A549 (cell line): ENCODE measurements around the gene WTAP. TPM values are rescaled to one million over a fixed set of nuclear protein-coding genes. Genes with fewer than 3 reads are reported as not detected.

Source experiments
- ATAC-seq, 2 experiments: fragments of 200-7000 bp in 1 of 2; fragments of >200 bp in 1 of 2; cut with Nextera tagmentation in 1 of 2; cut with Tn5 transposase in 1 of 2; 3 replicates each; pipeline versions ENCODE4 v1.8.0 to v1.9.1; 2018 to 2020; ENCODE audit warnings: mild to moderate bottlenecking in 1 of 2, moderate library complexity in 1 of 2
- CTCF ChIA-PET: fragments of 300-600 bp; sonication (Branson Sonifier 250); formaldehyde crosslinking; extraction: SDS; loops from one replicate; lab custom pipeline; 2021; ENCODE audit warnings: antibody characterized with exemption, inconsistent platforms; lab: Yijun Ruan, JAX
- POLR2A ChIA-PET: fragments of 350-600 bp; formaldehyde crosslinking; extraction: SDS; loops from one replicate; lab custom pipeline; 2021; ENCODE audit warnings: antibody characterized with exemption, inconsistent platforms; lab: Yijun Ruan, JAX
- DNase-seq, 2 experiments: peaks; one replicate each; pipeline versions ENCODE4 v3.0.0 to v3.0.0-alpha.2; 2011 to 2016; ENCODE audit warnings: low read depth in 1 of 2, low spot score in 1 of 2
- FAIRE-seq: peaks from 2 replicates; lab custom pipeline; 2011; peaks lifted over from hg19 to GRCh38; lab: Jason Lieb, UNC
- H3K27ac ChIP-seq, 2 experiments: fragments of >200 bp; sonication (Bioruptor Twin); formaldehyde crosslinking; 3 replicates each; pipeline ENCODE4 v1.5.1; 2016 to 2017
- H3K4me1 ChIP-seq: fragments of >200 bp; sonication (Bioruptor Twin); formaldehyde crosslinking; 3 replicates; pipeline ENCODE4 v1.6.1; 2016
- H3K4me2 ChIP-seq: fragments of >200 bp; sonication (Bioruptor Twin); formaldehyde crosslinking; 3 replicates; pipeline ENCODE4 v1.6.1; 2016
- H3K4me3 ChIP-seq: fragments of >200 bp; sonication (Bioruptor Twin); formaldehyde crosslinking; 3 replicates; pipeline ENCODE4 v1.5.1; 2016
- H3K9me3 ChIP-seq: fragments of >200 bp; sonication (Bioruptor Twin); formaldehyde crosslinking; 3 replicates; pipeline ENCODE4 v1.6.1; 2016
- ATOH8 ChIP-seq: fragments of 250-450 bp; sonication (Bioruptor Pico); IDR thresholded peaks from 2 replicates; pipeline ENCODE4 v1.5.0; 2020; ENCODE audit warnings: low read depth, mild to moderate bottlenecking, moderate library complexity
- BCL3 ChIP-seq: fragments of >200 bp; sonication (Bioruptor Twin); formaldehyde crosslinking; IDR thresholded peaks from 3 replicates; pipeline ENCODE4 v1.6.1; 2016
- CHD2 ChIP-seq: fragments of 150-350 bp; IDR thresholded peaks from 2 replicates; pipeline ENCODE4 v1.6.1; 2014; ENCODE audit warnings: low read length; ENCODE audit not compliant: partially characterized antibody
- CHD4 ChIP-seq: fragments of 200-600 bp; sonication (generic); IDR thresholded peaks from 2 replicates; pipeline ENCODE4 v1.6.1; 2016; ENCODE audit warnings: antibody characterized with exemption, mild to moderate bottlenecking, borderline replicate concordance
- CTCF ChIP-seq: fragments of >200 bp; sonication (Bioruptor Twin); formaldehyde crosslinking; IDR thresholded peaks from 3 replicates; pipeline ENCODE4 v1.5.1; 2016
- ELK1 ChIP-seq: fragments of 150-350 bp; IDR thresholded peaks from 2 replicates; pipeline ENCODE4 v1.6.1; 2014; ENCODE audit warnings: low read depth, mild to moderate bottlenecking, low read length
- EP300 ChIP-seq, 2 experiments: fragments of >200 bp; sonication (Bioruptor Twin); formaldehyde crosslinking; IDR thresholded peaks; 2 replicates in 1 of 2; 3 replicates in 1 of 2; pipeline ENCODE4 v1.6.1; 2016 to 2017
- FOSB ChIP-seq: fragments of 250-450 bp; sonication (Bioruptor Pico); IDR thresholded peaks from 2 replicates; pipeline ENCODE4 v1.5.0; 2020; ENCODE audit warnings: mild to moderate bottlenecking, moderate library complexity
- FOSL2 ChIP-seq, 2 experiments: fragments of 450-650 bp in 1 of 2; fragments of >200 bp in 1 of 2; sonication (Bioruptor Twin) in 1 of 2; formaldehyde crosslinking; IDR thresholded peaks; 2 replicates each; pipeline versions ENCODE4 v1.5.0 to v1.6.1; 2016 to 2020; ENCODE audit warnings: mild to moderate bottlenecking in 1 of 2, moderate library complexity in 1 of 2
- FOXS1 ChIP-seq: fragments of 250-450 bp; sonication (Bioruptor Pico); IDR thresholded peaks from 2 replicates; pipeline ENCODE4 v1.5.0; 2020; ENCODE audit warnings: mild to moderate bottlenecking, moderate library complexity
- GATA3 ChIP-seq: IDR thresholded peaks from 2 replicates; pipeline ENCODE4 v1.6.1; 2012; ENCODE audit warnings: borderline replicate concordance
- HDAC2 ChIP-seq: fragments of 200-600 bp; sonication (generic); IDR thresholded peaks from 2 replicates; pipeline ENCODE4 v1.6.1; 2016
- HOXA7 ChIP-seq: fragments of 250-450 bp; sonication (Bioruptor Pico); IDR thresholded peaks from 2 replicates; pipeline ENCODE4 v1.5.0; 2020; ENCODE audit warnings: mild to moderate bottlenecking, moderate library complexity
- HOXB13 ChIP-seq: fragments of 250-450 bp; sonication (Bioruptor Pico); IDR thresholded peaks from 2 replicates; pipeline ENCODE4 v1.5.0; 2020; ENCODE audit warnings: low read depth, mild to moderate bottlenecking, moderate library complexity
- HOXB5 ChIP-seq: fragments of 250-450 bp; sonication (Bioruptor Pico); IDR thresholded peaks from 2 replicates; pipeline ENCODE4 v1.5.0; 2020; ENCODE audit warnings: mild to moderate bottlenecking, moderate library complexity
- JUN ChIP-seq, 2 experiments: fragments of >200 bp; sonication (Bioruptor Twin); formaldehyde crosslinking; IDR thresholded peaks; 2 replicates in 1 of 2; 3 replicates in 1 of 2; pipeline ENCODE4 v1.6.1; 2016 to 2017
- MAX ChIP-seq: IDR thresholded peaks from 2 replicates; pipeline ENCODE4 v1.6.1; 2012
- MYC ChIP-seq: IDR thresholded peaks from 2 replicates; pipeline ENCODE4 v1.6.1; 2012; ENCODE audit warnings: mild to moderate bottlenecking, inconsistent platforms, low read length, improper control_type of control experiment, borderline replicate concordance
- NFE2L2 ChIP-seq: fragments of 150-350 bp; conservative IDR thresholded peaks from 2 replicates; pipeline ENCODE4 v1.6.1; 2014; ENCODE audit warnings: low read length
- PBX3 ChIP-seq: IDR thresholded peaks from 2 replicates; pipeline ENCODE4 v1.6.1; 2012
- PHF8 ChIP-seq: fragments of 200-600 bp; sonication (generic); IDR thresholded peaks from 2 replicates; pipeline ENCODE4 v1.6.1; 2016; ENCODE audit warnings: low read depth, mild to moderate bottlenecking, antibody characterized with exemption, moderate library complexity, borderline replicate concordance
- POLR2A ChIP-seq: IDR thresholded peaks from 2 replicates; pipeline ENCODE4 v1.6.1; 2012; ENCODE audit warnings: mild to moderate bottlenecking, low read length
- POLR2AphosphoS2 ChIP-seq: conservative IDR thresholded peaks from 2 replicates; pipeline ENCODE4 v1.6.1; 2012; ENCODE audit warnings: low read length, improper control_type of control experiment, inconsistent platforms
- RARB ChIP-seq: fragments of 250-450 bp; sonication (Bioruptor Pico); IDR thresholded peaks from 2 replicates; pipeline ENCODE4 v1.8.0; 2021; ENCODE audit warnings: mild to moderate bottlenecking, moderate library complexity
- SREBF2 ChIP-seq: fragments of 450-650 bp; IDR thresholded peaks from 2 replicates; pipeline ENCODE4 v1.6.1; 2014; ENCODE audit warnings: mild to moderate bottlenecking, moderate library complexity
- USF2 ChIP-seq: fragments of 450-650 bp; IDR thresholded peaks from 2 replicates; pipeline ENCODE4 v1.6.1; 2014; ENCODE audit warnings: antibody characterized with exemption
- ZFP36 ChIP-seq: fragments of 450-650 bp; IDR thresholded peaks from 2 replicates; pipeline ENCODE4 v1.6.1; 2014; ENCODE audit warnings: borderline replicate concordance; ENCODE audit not compliant: partially characterized antibody
- ZNF302 ChIP-seq: fragments of 250-450 bp; sonication (Bioruptor Pico); IDR thresholded peaks from 2 replicates; pipeline ENCODE4 v1.9.0; 2021; ENCODE audit warnings: inconsistent platforms, mild to moderate bottlenecking, moderate library complexity
- ZSCAN20 ChIP-seq: fragments of 250-450 bp; sonication (Bioruptor Pico); IDR thresholded peaks from 2 replicates; pipeline ENCODE4 v1.8.0; 2022; ENCODE audit warnings: mild to moderate bottlenecking, moderate library complexity
- WGBS: methylation state at CpG from one replicate; pipeline ENCODE4 v1.1.6; 2017; ENCODE audit errors: missing lambda C conversion rate; 5-methylcytosine and 5-hydroxymethylcytosine counted together
- polyA minus RNA-seq: library from RNA; depleted of rRNA, polyadenylated mRNA; stranded (reverse); fragments of >200 nt; gene quantifications from 2 replicates; pipeline ENCODE4 v1.2.3, GENCODE V29; 2011; rRNA and poly(A)+ RNA removed
- polyA plus RNA-seq, 4 experiments: library from polyadenylated mRNA; depleted of rRNA in 3 of 4; stranded (reverse); fragments of >200 nt; fragmentation: RNase III in 1 of 4; extraction: RNeasy Plus Mini Kit Qiagen cat#74134 plus additional on column Dnase treatment in 1 of 4; gene quantifications; 2 replicates in 3 of 4; 3 replicates in 1 of 4; pipeline ENCODE4 v1.2.3, GENCODE V29; 2011 to 2017
- TF ChIP-seq, protein P1 (sequence below): IDR thresholded peaks from 2 replicates; pipeline ENCODE4 v1.6.1; 2012; ENCODE audit warnings: low read depth, borderline replicate concordance

WTAP gene
- 42.4 and 46.1 TPM in 2 replicates for polyA plus RNA-seq (2011; rRNA removed)
- 11.3 and 11.4 TPM in 2 replicates for polyA plus RNA-seq (2012; cell fraction: cytosol; rRNA removed)
- polyA plus RNA-seq (2012; cell fraction: nucleus; rRNA removed), result 5.0 and 10.8 TPM in 2 replicates
- 53.2 to 54.0 TPM (median 53.9 TPM) in 3 replicates for polyA plus RNA-seq (2017; fragmentation: RNase III; extraction: RNeasy Plus Mini Kit Qiagen cat#74134 plus additional on column Dnase treatment)
- 23.1 and 26.1 TPM in 2 replicates for polyA minus RNA-seq

- TF ChIP-seq MAX (peak; percentile 97), GATA3 (no peak), ZSCAN20 (CRISPR knock-in tag) (0 out of 2 replicates have a peak, but pooled peaks have one; percentile 18), POLR2AphosphoS2 (no peak), NFE2L2 (no peak), HDAC2 (no peak), POLR2A (peak; percentile 72), ATOH8 (CRISPR knock-in tag) (0 out of 2 replicates have a peak, but pooled peaks have one; percentile 61), PBX3 (peak; percentile 95), CTCF (no peak), USF2 (peak; percentile 49), FOSL2 (IDR thresholded peaks at IDR 0.05) (no peak), FOSL2 (CRISPR knock-in tag; IDR thresholded peaks at IDR 0.05) (0 out of 2 replicates have a peak, but pooled peaks have one; percentile 31), MYC (peak; percentile 82), BCL3 (peak; percentile 91), SREBF2 (no peak), ZNF302 (CRISPR knock-in tag) (no peak), RARB (no peak), FOXS1 (no peak), HOXA7 (no peak), EP300 (IDR thresholded peaks at IDR 0.05) (no peak), PHF8 (peak; percentile 91; the same call in 1 of the 2 replicates), HOXB5 (CRISPR knock-in tag) (no peak; the same call in 1 of the 2 replicates), JUN (IDR thresholded peaks at IDR 0.05) (peak in 1 of 2 experiments; percentile 94; a peak in 3 of 5 replicates), HOXB13 (CRISPR knock-in tag) (no peak), FOSB (CRISPR knock-in tag) (no peak), CHD4 (no peak), ZFP36 (no peak), ELK1 (no peak), CHD2 (peak; percentile 73)
- TF ChIP-seq, protein P1, sequence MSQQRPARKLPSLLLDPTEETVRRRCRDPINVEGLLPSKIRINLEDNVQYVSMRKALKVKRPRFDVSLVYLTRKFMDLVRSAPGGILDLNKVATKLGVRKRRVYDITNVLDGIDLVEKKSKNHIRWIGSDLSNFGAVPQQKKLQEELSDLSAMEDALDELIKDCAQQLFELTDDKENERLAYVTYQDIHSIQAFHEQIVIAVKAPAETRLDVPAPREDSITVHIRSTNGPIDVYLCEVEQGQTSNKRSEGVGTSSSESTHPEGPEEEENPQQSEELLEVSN, result peak; percentile 89
- ChIA-PET CTCF (interaction anchor here (0.6 to 1.6 kb wide), 2 partner anchors 22 to 35 kb away, joined by 5 to 8 read pairs; no protein-coding TSS in a partner anchor), POLR2A (interaction anchor here (0.6 to 3.0 kb wide), 12 partner anchors 10 to 886 kb away, joined by 3 to 29 read pairs (median 5); partner anchors contain the start of genes ACAT2, MRPL18, SOD2 and TCP1)
- peak within 1 kb of the TSS; percentile 98 to 99 for H3K27ac ChIP-seq
- DNase-seq, result peak; percentile 74 to 97
- no peaks in the 10 kb centered on the region for H3K9me3 ChIP-seq
- H3K4me2 ChIP-seq, result peak within 1 kb of the TSS; percentile 99
- H3K4me3 ChIP-seq, result peak within 1 kb of the TSS; percentile 79
- no peak for FAIRE-seq
- peak; percentile 92 to 94 for ATAC-seq
- 1% methylated on average over 14 of the region's 93 CpGs for WGBS
- peaks cover 22% of the 10 kb centered on the region; the same call in 2 of the 3 replicates for H3K4me1 ChIP-seq
Measured at GRCh38 chr6:159726918-159727716, at the start of gene WTAP. TSS of gene WTAP (plus strand) at chr6:159727506. CDS start at chr6:159736266, 8,760 bp downstream.
